ENCODE data around the gene UQCRFS1. TPM values are rescaled to one million over a fixed set of nuclear protein-coding genes. Genes with fewer than 3 reads are reported as not detected.
"Not testable (repeated sequence)": the region's sequence is repeated elsewhere in the genome, so short reads cannot be mapped to it uniquely, and the experiment has no call there.

The UQCRFS1 gene
- total RNA-seq, 1 donor from 2014 or later: 48.5 TPM

DNA sequence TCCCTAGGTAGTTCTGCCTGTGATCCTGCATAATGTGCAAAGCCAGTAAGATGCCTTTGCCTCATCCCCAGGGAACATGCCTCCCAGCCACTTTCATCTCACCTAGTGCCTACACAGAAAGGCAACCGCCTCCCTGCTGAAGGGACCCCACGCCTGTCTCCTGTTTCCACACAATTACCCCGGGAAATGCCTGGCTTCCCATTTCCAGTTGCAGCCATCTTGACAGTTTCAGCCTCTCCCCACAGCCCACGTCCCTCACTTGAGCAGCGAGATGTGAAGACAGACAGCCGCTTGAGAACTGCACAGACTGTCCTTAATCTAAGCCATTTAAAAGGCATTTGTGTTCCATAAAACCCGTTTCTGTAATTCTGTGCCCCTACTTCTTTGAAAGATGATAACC lies 4.7 kb upstream of the UQCRFS1 start:
- H3K27me3 ChIP-seq (ENCODE audit: control insufficient read depth in 3 of 3, insufficient read depth in 3 of 3, low read length in 3 of 3): peaks cover 6 to 26% (median 24%) of the 10 kb centered on the region in 3 donors
- no peaks in the 10 kb centered on the region for H3K4me1 ChIP-seq (ENCODE audit: control insufficient read depth in 3 of 3, insufficient read depth in 3 of 3, low read length in 3 of 3)
- H3K36me3 ChIP-seq (ENCODE audit: control insufficient read depth in 3 of 3, insufficient read depth in 3 of 3, low read length in 3 of 3): no peaks in the 10 kb centered on the region
- no peak overlapping the region for H3K4me3 ChIP-seq (ENCODE audit: low read length in 3 of 3)
- H3K9ac ChIP-seq (ENCODE audit: low read depth in 1 of 3, low read length in 3 of 3): no peak overlapping the region
- no peak overlapping the region for H3K27ac ChIP-seq (ENCODE audit: low read depth, low read length)
- H3K9me3 ChIP-seq (ENCODE audit: control insufficient read depth in 3 of 3, low read length in 3 of 3): no peaks in the 10 kb centered on the region

DNA sequence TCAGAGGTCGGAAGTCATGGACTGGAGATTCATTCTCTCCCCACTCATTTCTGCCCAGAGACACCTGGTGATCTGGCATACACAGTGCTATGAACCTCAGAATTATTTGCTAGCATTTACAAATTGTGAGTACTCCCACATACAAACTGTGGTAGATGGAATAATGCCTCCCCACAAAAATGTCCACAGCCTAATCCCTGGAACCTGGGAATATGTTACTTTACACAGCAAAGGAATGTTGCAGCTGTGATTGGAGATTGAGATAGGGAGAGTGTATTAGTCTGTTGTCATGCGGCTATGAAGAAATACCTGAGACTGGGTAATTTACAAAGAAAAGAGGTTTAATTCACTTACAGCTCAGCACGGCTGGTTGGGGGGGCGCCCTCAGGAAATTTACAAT lies 3.1 kb upstream of the UQCRFS1 start:
- Histone ChIP-seq H3K9me3 (ENCODE audit: control insufficient read depth in 3 of 3, low read length in 3 of 3) (no peaks in the 10 kb centered on the region), H3K36me3 (ENCODE audit: control insufficient read depth in 3 of 3, insufficient read depth in 3 of 3, low read length in 3 of 3) (peaks cover 0 to 3% (median 0%) of the 10 kb centered on the region in 3 donors), H3K27ac (ENCODE audit: low read depth, low read length) (no peak overlapping the region), H3K4me3 (ENCODE audit: low read length in 3 of 3) (no peak overlapping the region), H3K9ac (ENCODE audit: low read depth in 1 of 3, low read length in 3 of 3) (no peak overlapping the region), H3K4me1 (ENCODE audit: control insufficient read depth in 3 of 3, insufficient read depth in 3 of 3, low read length in 3 of 3) (peaks cover 4 to 9% (median 7%) of the 10 kb centered on the region in 3 donors), H3K27me3 (ENCODE audit: control insufficient read depth in 3 of 3, insufficient read depth in 3 of 3, low read length in 3 of 3) (peaks cover 0 to 13% (median 9%) of the 10 kb centered on the region in 3 donors)

DNA sequence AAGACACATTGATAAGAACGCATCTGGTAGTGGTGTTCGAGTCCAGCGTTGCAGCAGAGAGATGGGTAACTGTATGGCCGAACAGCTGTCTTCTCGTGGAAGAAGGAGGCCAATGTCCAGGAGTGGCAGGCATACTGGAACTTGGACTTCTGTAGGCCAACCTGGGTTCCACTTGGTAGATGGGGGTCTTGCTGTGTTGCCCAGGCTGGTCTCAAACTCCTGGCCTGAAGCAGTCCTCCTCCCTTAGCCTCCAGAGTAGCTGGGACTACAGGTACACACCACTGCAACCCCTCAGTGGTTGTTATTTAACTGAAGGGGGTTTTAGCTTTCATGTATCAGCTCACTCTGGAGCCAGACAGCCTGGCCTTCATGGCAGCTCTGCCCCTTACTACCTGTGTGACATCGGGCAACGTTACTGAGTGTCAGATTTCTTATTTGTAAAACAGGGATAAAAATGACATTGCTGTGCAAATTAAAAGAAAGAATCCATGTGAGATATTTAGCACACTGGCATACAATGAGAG lies 2.4 kb upstream of the UQCRFS1 start:
- Histone ChIP-seq H3K27me3 (ENCODE audit: control insufficient read depth in 3 of 3, insufficient read depth in 3 of 3, low read length in 3 of 3) (peaks cover 0 to 13% (median 6%) of the 10 kb centered on the region in 3 donors), H3K4me1 (ENCODE audit: control insufficient read depth in 3 of 3, insufficient read depth in 3 of 3, low read length in 3 of 3) (peaks cover 4 to 9% (median 7%) of the 10 kb centered on the region in 3 donors), H3K27ac (ENCODE audit: low read depth, low read length) (no peak overlapping the region), H3K4me3 (ENCODE audit: low read length in 3 of 3) (no peak overlapping the region), H3K36me3 (ENCODE audit: control insufficient read depth in 3 of 3, insufficient read depth in 3 of 3, low read length in 3 of 3) (peaks cover 0 to 3% (median 0%) of the 10 kb centered on the region in 3 donors), H3K9me3 (ENCODE audit: control insufficient read depth in 3 of 3, low read length in 3 of 3) (no peaks in the 10 kb centered on the region), H3K9ac (ENCODE audit: low read depth in 1 of 3, low read length in 3 of 3) (no peak overlapping the region)

DNA sequence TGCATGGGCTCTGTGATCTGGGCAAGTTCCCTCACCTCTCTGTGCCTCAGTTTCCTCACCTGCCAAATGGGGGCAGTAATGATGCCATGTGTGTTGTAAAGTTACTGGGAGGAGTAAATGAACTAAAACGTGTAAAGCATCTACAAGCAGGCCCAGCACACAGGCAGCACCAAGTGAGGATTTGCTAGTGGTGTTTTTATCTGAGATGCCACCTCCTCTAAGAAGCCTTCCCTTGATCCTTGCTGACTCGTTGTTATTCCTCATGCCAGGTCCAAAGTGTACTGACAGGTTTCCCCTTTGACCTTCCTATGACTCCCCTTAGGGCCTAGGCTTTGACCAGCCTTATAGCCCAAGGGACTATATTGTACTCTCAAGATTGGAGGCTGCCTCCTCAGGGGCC lies 1.5 kb upstream of the UQCRFS1 start:
- Histone ChIP-seq H3K27me3 (ENCODE audit: control insufficient read depth in 3 of 3, insufficient read depth in 3 of 3, low read length in 3 of 3) (peaks cover 0 to 13% (median 6%) of the 10 kb centered on the region in 3 donors), H3K9me3 (ENCODE audit: control insufficient read depth in 3 of 3, low read length in 3 of 3) (no peaks in the 10 kb centered on the region), H3K9ac (ENCODE audit: low read depth in 1 of 3, low read length in 3 of 3) (no peak overlapping the region), H3K4me3 (ENCODE audit: low read length in 3 of 3) (no peak overlapping the region), H3K4me1 (ENCODE audit: control insufficient read depth in 3 of 3, insufficient read depth in 3 of 3, low read length in 3 of 3) (peaks cover 10 to 13% (median 13%) of the 10 kb centered on the region in 3 donors), H3K27ac (ENCODE audit: low read depth, low read length) (no peak overlapping the region), H3K36me3 (ENCODE audit: control insufficient read depth in 3 of 3, insufficient read depth in 3 of 3, low read length in 3 of 3) (peaks cover 0 to 3% (median 0%) of the 10 kb centered on the region in 3 donors)

DNA sequence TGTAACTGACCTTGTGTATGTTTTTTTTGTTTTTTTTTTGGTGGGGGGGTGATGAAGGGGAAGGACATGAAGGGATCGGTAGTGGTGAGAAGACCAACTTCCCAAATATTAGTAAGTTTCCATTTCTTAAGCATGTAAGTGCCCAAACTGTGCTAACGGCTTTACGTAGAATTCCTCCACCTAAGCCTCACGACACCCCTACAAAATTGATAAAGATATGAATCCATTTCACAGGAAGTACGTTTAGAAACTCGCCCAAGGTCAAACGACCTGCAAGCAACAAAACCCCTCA lies 649 bp downstream of the UQCRFS1 start:
- H3K27ac ChIP-seq (ENCODE audit: low read depth, low read length): peak overlapping the region; percentile 93
- no peaks in the 10 kb centered on the region for H3K27me3 ChIP-seq (ENCODE audit: control insufficient read depth in 3 of 3, insufficient read depth in 3 of 3, low read length in 3 of 3)
- peaks cover 15 to 24% (median 21%) of the 10 kb centered on the region in 3 donors for H3K4me1 ChIP-seq (ENCODE audit: control insufficient read depth in 3 of 3, insufficient read depth in 3 of 3, low read length in 3 of 3)

DNA sequence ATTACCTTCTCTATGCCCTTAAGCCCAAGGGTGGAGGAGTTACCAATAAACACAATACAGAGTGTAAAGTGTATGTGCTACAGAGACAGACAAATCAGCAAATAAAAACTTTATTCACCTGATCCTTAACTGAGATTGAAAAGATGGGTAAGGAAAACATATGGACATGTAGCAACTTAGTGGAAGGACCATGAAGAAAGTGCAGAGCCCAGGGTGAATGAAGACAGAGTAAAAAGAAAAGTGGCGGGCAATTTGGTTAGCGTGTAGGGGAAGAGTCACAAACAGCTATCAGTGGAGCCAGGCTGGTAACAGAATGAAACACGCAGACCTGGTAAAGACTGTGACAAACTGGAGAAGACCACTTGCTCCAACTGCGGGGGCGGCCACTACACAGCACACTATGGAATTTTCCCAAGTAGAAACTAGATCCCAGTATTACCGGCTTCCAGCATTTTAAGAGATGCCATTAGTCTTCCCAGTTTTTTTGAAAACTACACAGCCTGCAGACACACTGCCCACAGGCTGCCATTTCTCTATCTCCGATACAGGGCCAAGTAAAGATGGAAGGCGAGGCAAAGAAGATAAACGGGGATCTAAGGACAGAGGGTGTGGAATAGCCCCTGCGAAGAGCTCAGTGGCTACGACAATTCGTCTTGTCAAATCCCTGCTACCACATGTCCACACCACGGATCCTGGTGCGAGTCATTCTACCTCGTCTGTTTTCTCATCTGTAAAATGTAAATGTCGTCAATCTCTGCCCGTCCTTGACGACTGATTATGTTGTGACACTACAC lies 1.2 kb downstream of the UQCRFS1 start:
- Histone ChIP-seq H3K27me3 (ENCODE audit: control insufficient read depth in 3 of 3, insufficient read depth in 3 of 3, low read length in 3 of 3) (no peaks in the 10 kb centered on the region), H3K9me3 (ENCODE audit: control insufficient read depth in 3 of 3, low read length in 3 of 3) (no peaks in the 10 kb centered on the region), H3K9ac (ENCODE audit: low read depth in 1 of 3, low read length in 3 of 3) (peak overlapping the region; percentile 93 to 98 (median 96)), H3K4me1 (ENCODE audit: control insufficient read depth in 3 of 3, insufficient read depth in 3 of 3, low read length in 3 of 3) (peaks cover 15 to 27% (median 24%) of the 10 kb centered on the region in 3 donors), H3K4me3 (ENCODE audit: low read length in 3 of 3) (peak overlapping the region; percentile 78 to 96 (median 91)), H3K36me3 (ENCODE audit: control insufficient read depth in 3 of 3, insufficient read depth in 3 of 3, low read length in 3 of 3) (peaks cover under 1 to 5% (median 1%) of the 10 kb centered on the region in 3 donors), H3K27ac (ENCODE audit: low read depth, low read length) (peak overlapping the region; percentile 93)

More for the DNA sequence above, 649 bp downstream of the UQCRFS1 start:
- Histone ChIP-seq H3K9me3 (ENCODE audit: control insufficient read depth in 3 of 3, low read length in 3 of 3) (no peaks in the 10 kb centered on the region), H3K36me3 (ENCODE audit: control insufficient read depth in 3 of 3, insufficient read depth in 3 of 3, low read length in 3 of 3) (peaks cover 0 to 3% (median 0%) of the 10 kb centered on the region in 3 donors), H3K9ac (ENCODE audit: low read depth in 1 of 3, low read length in 3 of 3) (peak overlapping the region; percentile 93 to 98 (median 96)), H3K4me3 (ENCODE audit: low read length in 3 of 3) (peak overlapping the region; percentile 78 to 96 (median 91))

DNA sequence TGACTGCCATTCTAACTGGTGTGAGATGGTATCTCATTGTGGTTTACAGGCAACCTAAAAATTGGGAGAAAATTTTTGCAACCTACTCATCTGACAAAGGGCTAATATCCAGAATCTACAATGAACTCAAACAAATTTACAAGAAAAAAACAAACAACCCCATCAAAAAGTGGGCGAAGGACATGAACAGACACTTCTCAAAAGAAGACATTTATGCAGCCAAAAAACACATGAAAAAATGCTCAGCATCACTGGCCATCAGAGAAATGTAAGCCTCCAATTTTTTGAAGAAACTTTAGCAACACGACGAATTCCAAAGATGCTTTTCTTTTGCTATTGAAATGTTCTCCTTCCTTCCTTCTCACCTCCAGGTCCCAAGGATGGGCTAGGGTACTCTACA lies 1.9 kb downstream of the UQCRFS1 start:
- H3K9ac ChIP-seq (ENCODE audit: low read depth in 1 of 3, low read length in 3 of 3): peak overlapping the region in 1 of 3 donors; percentile 96
- not testable (repeated sequence) for H3K27me3 ChIP-seq (ENCODE audit: control insufficient read depth in 3 of 3, insufficient read depth in 3 of 3, low read length in 3 of 3)
- peak overlapping the region; percentile 78 to 96 (median 91) for H3K4me3 ChIP-seq (ENCODE audit: low read length in 3 of 3)

DNA sequence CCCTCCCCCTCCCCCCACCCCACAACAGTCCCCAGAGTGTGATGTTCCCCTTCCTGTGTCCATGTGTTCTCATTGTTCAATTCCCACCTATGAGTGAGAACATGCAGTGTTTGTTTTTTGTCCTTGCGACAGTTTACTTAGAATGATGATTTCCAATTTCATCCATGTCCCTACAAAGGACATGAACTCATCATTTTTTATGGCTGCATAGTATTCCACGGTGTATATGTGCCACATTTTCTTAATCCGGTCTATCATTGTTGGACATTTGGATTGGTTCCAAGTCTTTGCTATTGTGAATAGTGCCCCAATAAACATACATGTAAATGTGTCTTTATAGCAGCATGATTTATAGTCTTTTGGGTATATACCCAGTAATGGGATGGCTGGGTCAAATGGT lies 2.4 kb downstream of the UQCRFS1 start:
- H3K36me3 ChIP-seq (ENCODE audit: control insufficient read depth in 3 of 3, insufficient read depth in 3 of 3, low read length in 3 of 3): peaks cover 4 to 11% (median 10%) of the 10 kb centered on the region in 3 donors
- not testable (repeated sequence) for H3K4me3 ChIP-seq (ENCODE audit: low read length in 3 of 3); H3K9ac ChIP-seq (ENCODE audit: low read depth in 1 of 3, low read length in 3 of 3); H3K27ac ChIP-seq (ENCODE audit: low read depth, low read length); H3K9me3 ChIP-seq (ENCODE audit: control insufficient read depth in 3 of 3, low read length in 3 of 3); H3K27me3 ChIP-seq (ENCODE audit: control insufficient read depth in 3 of 3, insufficient read depth in 3 of 3, low read length in 3 of 3)
- H3K4me1 ChIP-seq (ENCODE audit: control insufficient read depth in 3 of 3, insufficient read depth in 3 of 3, low read length in 3 of 3): peaks cover 19 to 40% (median 31%) of the 10 kb centered on the region in 3 donors

More for the DNA sequence above, 1.9 kb downstream of the UQCRFS1 start:
- Histone ChIP-seq H3K36me3 (ENCODE audit: control insufficient read depth in 3 of 3, insufficient read depth in 3 of 3, low read length in 3 of 3) (peaks cover 4 to 11% (median 8%) of the 10 kb centered on the region in 3 donors), H3K4me1 (ENCODE audit: control insufficient read depth in 3 of 3, insufficient read depth in 3 of 3, low read length in 3 of 3) (peaks cover 19 to 35% (median 31%) of the 10 kb centered on the region in 3 donors)
- H3K27ac ChIP-seq (ENCODE audit: low read depth, low read length); H3K9me3 ChIP-seq (ENCODE audit: control insufficient read depth in 3 of 3, low read length in 3 of 3): not testable (repeated sequence)

DNA sequence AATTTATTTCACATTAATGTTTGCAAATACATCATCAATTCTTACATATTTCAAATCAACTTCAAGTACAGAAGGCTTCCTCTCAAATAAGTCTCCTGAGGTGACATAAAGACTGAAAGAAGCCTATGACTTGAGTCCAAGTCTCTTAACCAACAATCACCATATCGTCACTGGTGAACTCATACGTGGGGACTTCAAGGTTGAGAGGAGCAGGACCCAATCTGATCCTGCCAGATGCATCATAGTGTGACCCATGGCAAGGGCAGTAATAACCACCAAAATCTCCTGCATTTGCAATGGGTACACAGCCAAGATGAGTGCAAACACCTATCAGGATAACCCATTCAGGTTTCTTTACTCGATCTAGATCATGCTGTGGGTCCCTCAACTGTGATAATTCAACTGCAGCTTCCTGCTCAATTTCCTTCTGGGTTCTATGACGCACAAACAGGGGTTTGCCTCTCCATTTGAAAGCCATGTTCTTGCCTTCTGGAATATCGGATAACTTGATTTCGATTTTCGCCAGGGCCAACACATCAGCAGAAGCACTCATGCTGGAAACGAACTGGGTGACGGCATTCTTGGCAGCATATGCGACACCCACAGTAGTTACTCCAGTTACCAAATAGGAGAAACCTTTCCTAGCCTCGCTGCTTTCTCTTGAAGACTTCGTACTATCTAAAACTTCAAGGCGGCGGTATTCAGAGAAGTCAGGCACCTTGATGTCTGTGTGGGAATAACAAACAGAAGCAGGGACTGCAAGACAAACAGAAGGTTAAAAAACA lies 5.4 kb downstream of the UQCRFS1 start:
- not testable (repeated sequence) for H3K4me3 ChIP-seq (ENCODE audit: low read length in 3 of 3); H3K27me3 ChIP-seq (ENCODE audit: control insufficient read depth in 3 of 3, insufficient read depth in 3 of 3, low read length in 3 of 3); H3K9me3 ChIP-seq (ENCODE audit: control insufficient read depth in 3 of 3, low read length in 3 of 3)
- peaks cover 4 to 11% (median 11%) of the 10 kb centered on the region in 3 donors for H3K36me3 ChIP-seq (ENCODE audit: control insufficient read depth in 3 of 3, insufficient read depth in 3 of 3, low read length in 3 of 3)
- H3K4me1 ChIP-seq (ENCODE audit: control insufficient read depth in 3 of 3, insufficient read depth in 3 of 3, low read length in 3 of 3): peaks cover 33 to 53% (median 37%) of the 10 kb centered on the region in 3 donors
- peak overlapping the region in 2 of 3 donors; percentile 10 to 53 for H3K9ac ChIP-seq (ENCODE audit: low read depth in 1 of 3, low read length in 3 of 3)
- H3K27ac ChIP-seq (ENCODE audit: low read depth, low read length): peak overlapping the region; percentile 68

All from skeletal muscle tissue (tissue), 4 donors.